GM19324 (cell line): ENCODE data around the gene PITX1.
A peak's percentile ranks its signal among the peaks of the same experiment; 100 is the strongest.

Experiments
- ATAC-seq: cut with Tn5 transposase; IDR thresholded peaks from one replicate; pipeline ENCODE4 v1.9.1; 2021; ENCODE audit warnings: mild to moderate bottlenecking, moderate library complexity; ENCODE audit not compliant: unreplicated experiment, low FRiP score

PITX1 gene

GRCh38 chr5:135062216-135063055, 28.4 kb upstream of the PITX1 start:
- no peak for ATAC-seq

GRCh38 chr5:135061001-135061400, 27.0 kb upstream of the PITX1 start:
- no peak for ATAC-seq

- ATAC-seq: no peak
Measured at GRCh38 chr5:135060021-135060420, 26.0 kb upstream of the PITX1 start.

DNA sequence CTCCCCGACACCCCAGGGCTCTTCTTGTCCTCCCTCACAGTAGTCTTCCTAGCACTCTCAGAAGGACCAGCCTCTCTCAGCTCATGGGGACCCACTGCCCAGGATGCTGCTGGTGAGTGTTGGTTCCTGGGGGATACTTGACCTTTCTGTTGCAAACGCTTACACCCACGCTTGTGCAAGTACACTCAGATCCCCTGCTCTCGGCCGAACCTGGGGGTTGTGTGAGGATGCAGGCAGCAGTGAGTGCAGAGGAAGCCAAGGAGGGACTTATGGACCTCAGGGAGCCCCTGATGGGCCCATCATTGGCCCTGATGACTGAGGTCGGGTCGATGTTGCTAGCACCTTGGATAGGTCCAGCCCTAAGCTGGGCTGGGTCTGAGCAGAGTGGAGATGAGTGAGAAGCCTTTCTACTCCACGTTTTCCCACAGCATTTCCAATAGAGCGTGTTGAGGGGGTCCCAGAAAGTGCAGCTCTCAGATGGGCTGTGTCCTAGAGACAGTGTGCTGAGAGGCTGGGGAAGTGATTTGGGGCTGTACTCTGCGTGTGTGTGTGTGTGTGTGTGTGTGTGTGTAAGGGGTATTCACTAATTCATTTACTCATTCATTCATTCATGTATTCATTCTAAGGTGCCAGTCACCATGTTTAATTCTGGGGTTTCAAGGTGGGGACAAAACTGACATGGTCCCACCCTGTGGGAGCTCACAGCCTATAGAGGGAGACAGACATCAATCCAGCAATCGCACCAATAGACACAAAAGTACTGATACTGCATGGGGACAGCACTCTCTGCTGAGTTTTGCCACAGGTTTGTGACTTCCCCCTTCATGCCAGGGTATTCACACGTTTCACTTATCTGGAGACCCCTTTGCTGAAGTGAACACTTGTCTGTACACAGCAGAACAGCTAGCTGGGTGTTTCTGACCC, 25.2 kb upstream of the PITX1 start:
- ATAC-seq: no peak

- no peak for ATAC-seq
Measured at GRCh38 chr5:135058331-135058732, 24.3 kb upstream of the PITX1 start.

GRCh38 chr5:135057233-135057632, 23.2 kb upstream of the PITX1 start:
- ATAC-seq: no peak

GRCh38 chr5:135056316-135057030, 22.4 kb upstream of the PITX1 start:
- no peak for ATAC-seq

GRCh38 chr5:135055396-135055795, 21.4 kb upstream of the PITX1 start:
- no peak for ATAC-seq

GRCh38 chr5:135054546-135054945, 20.5 kb upstream of the PITX1 start:
- ATAC-seq: no peak

DNA sequence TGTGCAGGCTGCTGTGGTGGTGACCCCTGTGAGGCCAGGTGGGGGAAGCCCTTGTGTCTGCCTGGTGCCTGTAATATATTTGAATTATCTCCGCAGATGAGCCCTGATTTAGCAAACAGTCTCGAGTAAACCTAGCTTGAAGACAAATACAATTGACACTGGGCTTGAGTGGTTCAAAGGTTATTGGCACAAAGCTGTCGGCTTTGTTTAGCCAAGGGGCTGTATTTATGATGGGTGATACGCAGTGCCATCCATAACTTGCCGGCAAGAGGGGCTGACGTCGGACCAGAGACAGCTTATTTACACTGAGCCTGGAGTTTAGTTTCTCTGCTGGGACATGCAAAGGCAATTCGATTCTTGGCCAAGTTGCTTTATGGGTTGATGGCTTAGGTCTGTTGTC, 20.0 kb upstream of the PITX1 start:
- no peak for ATAC-seq

GRCh38 chr5:135053278-135053677, 19.2 kb upstream of the PITX1 start:
- ATAC-seq: peak; percentile 89

DNA sequence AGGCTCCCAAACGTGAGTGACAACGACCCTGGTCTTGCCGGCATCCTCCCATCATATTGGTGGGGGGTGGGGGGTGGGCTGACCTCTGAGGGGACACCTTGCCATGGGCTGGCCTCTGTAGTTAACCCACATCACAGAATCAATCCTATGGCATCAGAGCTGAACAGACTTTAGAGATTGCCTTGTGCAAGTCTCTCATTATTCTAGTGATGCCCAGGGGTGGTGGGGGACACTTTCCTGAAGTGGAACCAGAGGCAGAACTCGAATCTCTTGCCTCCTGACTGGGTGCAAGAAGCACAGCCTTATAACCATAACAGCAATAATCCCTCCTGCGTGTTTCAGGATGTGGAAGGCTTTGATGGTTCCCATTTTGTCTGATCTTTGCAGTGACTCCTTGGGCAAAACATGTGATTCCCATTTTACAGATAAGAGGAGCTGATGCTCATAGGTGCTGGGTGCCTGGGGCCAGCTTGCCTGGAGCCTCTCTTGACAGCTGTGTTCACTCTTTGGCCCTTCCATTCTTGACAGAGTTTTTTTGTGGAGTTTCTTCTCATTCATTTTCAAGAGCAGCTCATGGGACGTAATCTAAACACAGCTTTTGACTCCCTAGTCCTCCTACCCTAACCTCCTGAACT, 18.6 kb upstream of the PITX1 start:
- ATAC-seq: no peak

- ATAC-seq: no peak
Measured at GRCh38 chr5:135051872-135052271, 17.8 kb upstream of the PITX1 start.

- ATAC-seq: no peak
Measured at GRCh38 chr5:135051399-135051798, 17.4 kb upstream of the PITX1 start.

DNA sequence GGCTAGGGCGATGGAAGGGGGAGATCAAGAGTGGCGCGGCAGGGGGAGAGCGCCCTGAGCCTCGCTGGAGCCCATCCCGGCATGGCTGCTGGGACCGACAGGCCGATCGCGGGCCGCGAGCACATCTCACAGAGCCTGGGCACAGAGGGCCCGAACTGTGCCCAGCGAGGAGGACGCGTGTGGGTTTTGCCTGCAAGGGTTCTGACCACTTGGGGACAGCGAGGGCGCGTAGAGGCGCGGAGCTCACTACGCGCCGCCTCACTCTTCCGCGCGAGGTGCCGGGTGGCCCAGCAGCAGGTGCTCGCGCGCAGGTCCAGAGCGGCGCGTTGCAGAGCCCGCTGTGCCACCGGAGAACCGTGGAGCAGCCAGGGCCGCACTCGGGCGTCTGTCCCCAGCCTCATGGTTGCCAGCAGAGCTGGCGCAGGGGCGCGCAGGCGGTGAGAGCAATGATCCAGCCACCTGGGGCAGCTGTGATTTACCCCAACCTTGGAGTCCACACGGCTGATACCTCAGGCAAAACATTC, 16.3 kb upstream of the PITX1 start:
- no peak for ATAC-seq

DNA sequence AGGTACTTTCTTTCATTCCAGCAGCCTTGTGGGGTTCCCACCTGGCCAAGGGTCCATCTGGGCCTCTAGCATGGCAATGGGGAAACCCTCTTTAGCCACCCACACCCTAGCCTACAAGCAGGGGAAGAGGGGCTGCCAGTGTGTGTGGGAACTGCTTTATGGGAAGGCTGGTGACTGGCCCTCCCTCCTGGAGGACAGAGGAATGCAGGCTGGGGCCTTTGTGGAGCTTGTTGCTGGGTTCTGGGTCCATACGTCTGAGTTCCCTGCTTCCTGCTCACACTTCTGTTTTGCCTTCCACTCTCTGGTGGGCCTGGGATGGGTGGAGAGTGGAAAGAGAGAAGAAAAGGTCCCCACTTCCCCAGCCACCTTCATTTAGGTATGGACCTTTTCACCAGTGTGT, 14.9 kb upstream of the PITX1 start:
- ATAC-seq: no peak

DNA sequence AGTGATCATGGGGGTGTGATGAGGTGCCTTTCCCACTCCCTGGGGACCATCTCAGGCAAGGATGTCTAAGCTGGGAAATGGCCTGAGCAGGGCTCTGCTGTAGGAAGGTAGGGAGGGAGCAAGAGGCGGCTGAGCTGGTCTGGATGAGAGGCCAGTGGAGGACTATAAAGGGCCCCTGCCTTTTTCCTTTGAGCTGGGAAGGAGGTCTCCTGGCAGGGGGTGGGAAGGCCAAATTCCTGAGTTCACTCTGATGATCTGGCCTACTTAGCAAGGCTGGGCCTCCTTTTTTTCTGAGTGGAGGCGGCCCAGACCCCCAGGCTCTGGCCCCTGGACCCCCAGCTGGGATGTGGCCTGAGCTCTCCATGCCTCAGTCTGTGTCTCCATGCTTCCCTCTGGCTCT, 14.3 kb upstream of the PITX1 start:
- no peak for ATAC-seq

- ATAC-seq: no peak
Measured at GRCh38 chr5:135047347-135047695, 13.3 kb upstream of the PITX1 start.

- no peak for ATAC-seq
Measured at GRCh38 chr5:135046661-135047346, 12.8 kb upstream of the PITX1 start.

GRCh38 chr5:135045488-135045887, 11.5 kb upstream of the PITX1 start:
- no peak for ATAC-seq
